Ovary (tissue), 3 donors: ENCODE results near the gene CCDC57.

Experiments
- CTCF ChIP-seq, 3 donors: fragments of 450-650 bp in 2 of 3; fragments of 200-600 bp in 1 of 3; IDR thresholded peaks; one replicate each; pipeline versions ENCODE4 v1.5.1 to v1.8.0; 2016 to 2022; ENCODE audit warnings: antibody characterized with exemption in 3 of 3, mild to moderate bottlenecking in 1 of 3
- EP300 ChIP-seq: sonication (generic); formaldehyde crosslinking; IDR thresholded peaks from one replicate; pipeline ENCODE4 v1.6.1; 2017; ENCODE audit warnings: antibody characterized with exemption
- POLR2A ChIP-seq: fragments of 450-650 bp; IDR thresholded peaks from one replicate; pipeline ENCODE4 v1.6.1; 2017; ENCODE audit warnings: antibody characterized with exemption, mild to moderate bottlenecking, moderate library complexity
- donor health status: DM: no; HTN: no; CAD: no.

GRCh38 chr17:82171750-82172375, 40.8 kb downstream of the CCDC57 start:
- TF ChIP-seq CTCF (IDR thresholded peaks at IDR 0.05) (no peak), POLR2A (no peak), EP300 (no peak)
